Stimulated activated CD4-positive, alpha-beta T cell treated with anti-CD3 and anti-CD28 coated beads, Interleukin-4, amount 100 ng/mL, for 1 hour (primary cell): ENCODE data around the gene FIBCD1.

Source experiments
- DNase-seq: peaks from one replicate; pipeline ENCODE4 v3.0.0-alpha.2; 2020

Gene FIBCD1

DNA sequence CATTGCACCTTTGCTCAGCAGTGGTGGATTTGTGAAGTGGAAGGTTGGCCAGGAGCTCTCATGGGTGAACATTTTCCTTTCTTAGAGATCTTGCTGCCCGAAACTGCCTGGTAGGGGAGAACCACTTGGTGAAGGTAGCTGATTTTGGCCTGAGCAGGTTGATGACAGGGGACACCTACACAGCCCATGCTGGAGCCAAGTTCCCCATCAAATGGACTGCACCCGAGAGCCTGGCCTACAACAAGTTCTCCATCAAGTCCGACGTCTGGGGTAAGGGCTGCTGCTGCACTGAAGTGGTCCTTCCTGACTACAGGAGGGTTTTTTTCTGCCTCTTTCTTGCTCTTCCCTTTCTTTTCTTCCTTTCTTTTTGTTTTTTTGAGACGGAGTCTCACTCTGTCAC, 64.3 kb downstream of the FIBCD1 start:
- DNase-seq = no peak

DNA sequence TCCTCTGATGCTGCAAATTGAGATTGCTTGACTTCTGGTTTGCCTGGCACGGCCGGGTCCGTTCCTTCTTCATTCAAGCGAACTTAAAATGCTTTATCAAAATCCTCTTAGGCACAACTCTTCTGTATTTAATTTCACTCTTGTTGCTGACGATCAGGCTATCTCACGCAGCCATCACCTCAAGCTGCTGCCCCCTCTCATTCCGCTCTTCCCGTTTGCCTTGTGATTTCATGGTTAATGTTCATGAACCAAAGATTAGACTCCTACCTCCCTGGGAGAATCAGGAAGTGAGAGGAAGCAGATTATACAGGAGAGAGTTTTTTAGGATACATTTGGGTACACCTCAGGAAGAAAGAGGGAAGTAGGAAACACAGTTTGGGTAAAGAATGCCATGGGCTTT, 65.1 kb downstream of the FIBCD1 start:
- no peak for DNase-seq

DNA sequence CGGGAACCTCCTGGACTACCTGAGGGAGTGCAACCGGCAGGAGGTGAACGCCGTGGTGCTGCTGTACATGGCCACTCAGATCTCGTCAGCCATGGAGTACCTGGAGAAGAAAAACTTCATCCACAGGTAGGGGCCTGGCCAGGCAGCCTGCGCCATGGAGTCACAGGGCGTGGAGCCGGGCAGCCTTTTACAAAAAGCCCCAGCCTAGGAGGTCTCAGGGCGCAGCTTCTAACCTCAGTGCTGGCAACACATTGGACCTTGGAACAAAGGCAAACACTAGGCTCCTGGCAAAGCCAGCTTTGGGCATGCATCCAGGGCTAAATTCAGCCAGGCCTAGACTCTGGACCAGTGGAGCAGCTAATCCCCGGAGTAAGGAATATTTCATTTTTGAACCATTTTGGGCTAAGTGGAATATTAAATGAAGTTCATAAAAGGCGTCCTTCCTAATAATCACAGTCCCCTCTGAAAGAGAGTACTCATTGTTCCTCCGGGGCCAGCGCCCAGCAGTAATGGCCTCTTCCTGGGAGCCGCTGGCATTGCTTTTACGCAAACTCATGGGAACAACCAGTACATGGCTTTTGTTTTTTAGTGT, 66.0 kb downstream of the FIBCD1 start:
- DNase-seq = no peak

DNA sequence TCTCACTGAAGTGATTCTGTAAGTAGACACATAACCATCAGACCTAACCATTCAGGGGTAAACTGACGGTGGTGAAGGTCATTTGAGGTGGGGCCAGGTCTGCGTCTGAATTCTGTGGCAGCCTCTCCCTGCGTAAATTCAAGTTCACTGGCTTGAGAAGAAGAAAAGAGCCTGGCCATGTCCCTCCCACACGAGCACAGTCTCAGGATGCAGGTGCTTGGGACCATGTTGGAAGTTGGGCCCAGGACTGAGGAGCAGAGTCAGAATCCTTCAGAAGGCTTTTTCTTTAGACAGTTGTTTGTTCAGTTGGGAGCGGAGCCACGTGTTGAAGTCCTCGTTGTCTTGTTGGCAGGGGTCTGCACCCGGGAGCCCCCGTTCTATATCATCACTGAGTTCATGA, 66.5 kb downstream of the FIBCD1 start:
- DNase-seq = no peak

DNA sequence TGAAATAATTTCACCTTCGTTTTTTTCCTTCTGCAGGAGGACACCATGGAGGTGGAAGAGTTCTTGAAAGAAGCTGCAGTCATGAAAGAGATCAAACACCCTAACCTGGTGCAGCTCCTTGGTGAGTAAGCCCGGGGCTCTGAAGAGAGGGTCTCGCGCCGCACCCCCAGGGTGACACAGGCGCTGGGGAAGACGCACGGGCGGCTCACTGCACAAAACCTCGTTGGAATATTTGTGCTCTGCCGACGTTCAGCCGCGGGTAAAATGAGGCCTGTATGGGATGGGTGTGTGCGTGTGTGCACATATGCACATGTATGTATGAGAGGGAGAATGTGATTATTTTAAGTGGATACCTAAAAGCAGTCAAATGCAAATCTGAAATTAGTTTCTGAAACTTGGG, 67.0 kb downstream of the FIBCD1 start:
- DNase-seq = no peak

DNA sequence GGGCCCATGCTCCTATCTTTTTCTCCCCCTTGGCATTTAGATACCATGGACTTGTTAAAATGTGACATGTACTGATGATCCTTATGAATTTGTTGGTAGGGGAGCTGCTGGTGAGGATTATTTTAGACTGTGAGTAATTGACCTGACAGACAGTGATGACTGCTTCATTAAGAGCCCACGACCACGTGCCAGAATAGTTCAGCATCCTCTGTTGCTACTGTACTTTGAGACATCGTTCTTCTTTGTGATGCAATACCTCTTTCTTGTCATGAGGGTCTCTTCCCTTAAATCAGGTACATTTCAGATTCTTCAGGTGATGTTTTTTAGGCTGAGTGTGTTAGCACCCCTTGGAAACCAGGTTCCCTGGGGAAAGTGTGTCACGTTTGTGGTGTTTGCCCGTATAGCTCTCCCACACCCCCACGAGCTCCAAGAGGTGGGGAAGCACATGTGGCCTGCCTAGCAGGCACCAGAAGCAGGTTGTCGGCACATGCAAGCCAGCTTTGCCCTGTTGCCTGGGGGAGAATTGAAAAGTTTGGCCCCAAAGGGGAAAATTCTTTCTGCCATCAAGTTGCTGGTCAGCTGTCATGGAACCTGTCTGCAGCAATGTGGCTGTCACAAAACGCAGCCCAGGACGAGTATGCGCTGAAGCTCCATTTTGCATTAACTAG, 67.5 kb downstream of the FIBCD1 start:
- DNase-seq = no peak

DNA sequence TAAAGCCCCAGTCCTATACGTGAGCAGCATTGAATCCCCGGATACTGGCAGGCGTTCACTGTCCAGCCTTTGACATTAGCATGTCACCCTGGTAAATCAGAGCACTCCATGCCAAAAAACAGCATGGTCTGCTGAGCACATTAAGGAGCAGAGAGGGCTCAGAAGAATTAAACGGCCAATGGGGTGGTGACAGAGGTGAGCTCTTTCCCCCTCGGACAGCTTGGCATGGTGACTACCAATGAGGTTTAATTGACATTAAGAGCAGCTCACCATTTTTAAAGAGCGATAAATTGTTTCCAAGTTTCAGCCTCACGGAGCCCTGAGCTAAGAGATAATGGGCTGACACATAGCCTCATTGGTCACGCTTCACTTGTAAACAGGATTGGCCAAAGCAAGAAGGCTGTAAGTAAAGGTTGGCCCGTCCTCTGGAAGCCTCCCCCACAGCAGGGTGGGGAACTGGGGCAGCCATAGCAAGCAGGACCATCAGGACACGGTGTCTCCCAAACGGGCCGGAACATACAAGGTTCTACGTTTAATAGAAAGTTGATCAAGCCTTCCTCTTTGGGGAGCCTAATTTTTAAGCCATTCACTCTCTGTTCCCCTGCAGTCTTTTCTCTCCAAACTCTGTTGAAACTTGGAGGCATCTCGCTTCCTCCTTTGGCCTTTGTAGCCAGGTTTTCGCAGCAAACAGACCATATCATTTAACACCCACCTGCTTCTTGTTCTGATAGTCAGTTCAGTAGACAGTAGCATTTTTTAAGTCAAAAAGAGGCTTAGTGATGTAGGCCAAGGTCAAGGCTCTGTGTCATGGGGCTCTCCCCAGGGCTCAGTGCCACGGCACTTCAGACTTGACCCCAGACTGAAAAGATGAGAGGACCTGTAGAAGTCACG, 68.3 kb downstream of the FIBCD1 start:
- DNase-seq = no peak

DNA sequence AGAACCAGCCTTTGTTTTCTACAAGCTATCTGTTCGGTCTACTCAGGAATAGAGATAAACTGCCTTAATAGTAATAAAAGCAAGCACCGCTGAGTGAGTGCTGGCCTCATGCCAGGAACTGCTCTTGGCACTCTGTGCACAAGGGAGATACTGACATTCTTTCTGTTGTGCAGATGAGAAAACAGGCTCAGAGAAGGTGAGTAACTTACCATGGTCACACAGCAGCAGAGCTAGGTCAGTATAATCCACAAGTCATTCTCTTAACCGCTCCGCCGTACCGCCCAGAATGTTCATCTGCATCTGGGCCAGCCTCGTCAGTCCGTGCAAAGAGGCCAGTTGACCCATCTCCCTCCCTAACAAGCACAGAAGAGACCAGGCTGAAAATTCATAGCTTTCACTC, 69.8 kb downstream of the FIBCD1 start:
- DNase-seq = no peak

DNA sequence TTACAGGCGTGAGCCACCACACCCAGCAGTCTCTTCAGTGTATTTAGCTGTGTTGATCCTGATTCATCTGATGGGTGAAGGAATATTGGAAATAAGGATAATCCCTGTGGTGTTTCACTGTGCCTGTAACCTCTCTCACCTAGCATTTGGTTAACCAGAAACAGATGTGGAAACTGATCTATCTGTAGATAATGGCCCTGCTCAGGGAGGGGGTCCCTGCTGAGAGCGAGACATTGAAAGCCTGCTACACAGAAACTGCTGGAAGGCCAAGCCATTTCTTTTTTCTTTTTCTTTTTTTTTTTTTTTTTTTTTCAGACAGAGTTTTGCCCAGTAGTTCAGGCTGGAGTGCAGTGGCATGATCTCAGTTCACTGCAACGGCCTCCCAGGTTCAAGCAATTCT, 70.8 kb downstream of the FIBCD1 start:
- no peak for DNase-seq

DNA sequence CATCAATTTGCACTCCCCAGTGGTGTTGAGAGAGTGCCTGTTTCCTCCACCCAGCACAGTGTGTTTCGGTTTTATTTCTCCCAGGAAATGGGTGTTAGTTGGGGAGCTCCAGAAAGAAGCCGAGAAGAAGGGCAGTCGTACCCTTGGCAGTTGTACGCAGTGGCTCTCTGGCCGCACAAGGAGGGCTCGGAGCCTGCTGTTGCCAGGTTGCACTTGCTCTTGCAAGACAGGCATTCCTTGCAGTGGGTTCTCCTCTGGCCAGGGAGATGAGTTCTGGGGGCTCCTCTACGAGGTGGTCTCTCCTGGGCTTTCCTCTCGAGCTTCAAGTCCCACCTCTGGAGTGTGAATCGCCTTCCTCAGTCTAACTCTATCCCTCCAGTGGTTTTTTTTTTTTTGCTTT, 71.5 kb downstream of the FIBCD1 start:
- DNase-seq = no peak

DNA sequence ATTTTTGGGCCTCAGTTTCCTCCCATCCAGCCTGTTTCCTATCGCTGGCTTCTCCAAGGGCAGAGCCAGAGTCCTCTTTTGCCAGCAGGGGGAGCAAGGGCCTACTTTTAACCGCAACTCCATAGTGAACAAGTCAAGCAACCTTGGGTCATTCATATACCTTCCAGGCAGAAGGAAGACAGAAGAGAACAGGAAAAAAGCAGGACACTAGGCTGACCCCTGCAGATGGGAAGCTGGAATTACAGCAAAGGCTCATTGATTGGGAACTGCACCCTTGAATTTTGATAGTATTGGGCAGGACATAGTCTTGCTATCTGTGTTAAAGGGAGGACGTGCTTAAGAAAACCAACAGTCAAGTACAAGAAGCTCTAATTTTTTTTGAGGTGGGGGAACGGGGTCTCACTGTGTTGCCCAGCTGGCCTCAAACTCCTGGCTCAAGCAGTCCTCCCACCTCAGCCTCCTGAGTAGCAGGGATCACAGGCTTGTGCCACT, 72.5 kb downstream of the FIBCD1 start:
- DNase-seq = peak; percentile 51

DNA sequence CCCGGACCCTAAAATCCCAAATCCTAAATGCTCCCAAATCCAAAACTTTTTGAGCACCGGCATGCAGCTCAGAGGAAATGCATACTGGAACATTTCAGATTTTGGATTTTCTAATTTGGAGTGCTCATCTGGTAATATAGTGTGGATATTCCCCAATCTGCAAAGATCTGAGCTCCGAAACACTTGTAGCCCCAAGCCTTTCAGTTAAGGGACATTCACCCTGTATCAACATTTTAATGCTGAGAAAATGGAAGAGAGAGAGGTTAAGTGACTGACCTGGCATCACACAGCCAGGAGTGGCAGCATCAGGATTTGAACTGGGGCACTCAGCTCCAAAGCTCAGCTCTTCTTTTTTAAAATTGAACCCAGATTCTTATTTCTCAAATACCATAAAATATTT, 73.1 kb downstream of the FIBCD1 start:
- no peak for DNase-seq

DNA sequence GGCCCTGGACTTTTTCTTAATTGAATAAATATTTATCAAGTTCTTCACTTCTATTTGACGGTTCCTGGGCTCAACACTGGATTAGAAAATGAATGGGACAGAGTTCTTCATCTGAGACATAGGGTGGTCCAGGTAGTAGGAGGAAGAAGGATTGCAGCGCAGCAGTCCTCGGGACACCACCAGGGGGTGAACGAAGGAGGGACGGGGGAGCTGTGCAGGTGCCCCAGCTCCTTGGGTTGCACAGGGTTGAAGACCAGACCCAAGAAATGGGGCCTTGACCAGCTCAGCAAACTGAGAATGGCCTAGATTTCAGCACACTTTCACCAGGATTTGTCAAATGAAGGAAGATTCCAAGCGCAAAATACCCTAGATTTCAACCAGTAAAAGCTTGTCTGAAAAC, 74.5 kb downstream of the FIBCD1 start:
- no peak for DNase-seq

DNA sequence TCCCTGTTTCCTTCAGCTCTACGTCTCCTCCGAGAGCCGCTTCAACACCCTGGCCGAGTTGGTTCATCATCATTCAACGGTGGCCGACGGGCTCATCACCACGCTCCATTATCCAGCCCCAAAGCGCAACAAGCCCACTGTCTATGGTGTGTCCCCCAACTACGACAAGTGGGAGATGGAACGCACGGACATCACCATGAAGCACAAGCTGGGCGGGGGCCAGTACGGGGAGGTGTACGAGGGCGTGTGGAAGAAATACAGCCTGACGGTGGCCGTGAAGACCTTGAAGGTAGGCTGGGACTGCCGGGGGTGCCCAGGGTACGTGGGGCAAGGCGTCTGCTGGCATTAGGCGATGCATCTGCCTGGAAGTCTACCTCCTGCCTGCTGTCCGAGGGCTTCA, 76.3 kb downstream of the FIBCD1 start:
- no peak for DNase-seq

DNA sequence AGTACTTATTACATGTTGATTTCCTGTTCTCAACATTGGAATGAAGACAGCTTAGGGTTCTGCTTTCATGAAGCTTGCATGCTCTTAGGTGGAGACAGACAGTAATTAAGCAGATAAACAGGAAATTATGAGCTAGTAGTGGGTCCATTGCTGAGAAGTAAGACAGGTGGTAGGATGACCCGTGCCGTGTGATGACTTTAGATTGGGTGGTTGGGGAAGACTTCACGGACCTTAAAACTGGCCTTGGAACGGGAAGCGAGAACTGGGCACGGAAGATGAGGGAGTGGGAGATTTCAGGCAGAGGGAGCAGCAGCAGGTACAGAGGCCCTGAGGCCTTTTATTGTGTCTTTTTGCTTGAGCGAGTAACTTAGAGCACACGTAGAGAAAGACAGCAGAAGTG, 76.8 kb downstream of the FIBCD1 start:
- no peak for DNase-seq

DNA sequence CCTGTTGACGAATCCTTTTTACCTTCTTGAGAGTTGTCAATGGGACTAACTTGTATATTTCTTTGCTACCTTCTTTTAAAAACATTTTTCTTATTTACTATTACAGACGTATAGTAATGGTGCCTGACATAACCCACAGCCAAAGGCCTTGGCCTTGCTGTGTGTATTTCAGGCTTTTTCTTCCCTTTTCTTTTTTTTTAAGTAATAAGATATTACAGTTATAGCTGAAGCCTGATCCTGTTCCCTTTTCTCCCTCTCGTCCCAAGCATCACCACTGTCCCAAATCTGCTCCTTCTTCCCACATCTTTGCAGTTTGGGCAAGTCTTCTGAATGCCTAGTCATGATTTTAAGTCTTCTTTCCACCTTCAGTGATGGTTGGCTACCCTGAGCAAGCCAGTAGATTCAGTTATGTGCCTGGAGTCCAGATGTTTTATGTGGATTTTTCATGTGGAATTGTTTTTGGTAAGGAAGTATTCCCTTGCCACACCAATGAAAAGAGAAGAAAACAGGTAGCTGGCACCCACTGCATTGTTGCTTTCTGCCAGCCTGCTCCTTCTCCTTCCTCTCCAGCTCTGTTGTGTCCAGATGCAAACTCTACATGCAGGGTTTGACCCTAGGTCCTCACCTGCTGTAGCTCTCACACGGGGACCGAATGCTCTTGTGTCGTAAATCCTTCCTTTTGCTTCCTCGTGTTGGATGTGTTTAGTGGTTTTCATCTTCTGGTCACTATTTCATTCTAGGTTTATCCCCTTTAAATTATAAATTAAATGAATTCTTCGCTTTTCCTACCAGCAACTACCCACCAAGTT, 77.5 kb downstream of the FIBCD1 start:
- no peak for DNase-seq

DNA sequence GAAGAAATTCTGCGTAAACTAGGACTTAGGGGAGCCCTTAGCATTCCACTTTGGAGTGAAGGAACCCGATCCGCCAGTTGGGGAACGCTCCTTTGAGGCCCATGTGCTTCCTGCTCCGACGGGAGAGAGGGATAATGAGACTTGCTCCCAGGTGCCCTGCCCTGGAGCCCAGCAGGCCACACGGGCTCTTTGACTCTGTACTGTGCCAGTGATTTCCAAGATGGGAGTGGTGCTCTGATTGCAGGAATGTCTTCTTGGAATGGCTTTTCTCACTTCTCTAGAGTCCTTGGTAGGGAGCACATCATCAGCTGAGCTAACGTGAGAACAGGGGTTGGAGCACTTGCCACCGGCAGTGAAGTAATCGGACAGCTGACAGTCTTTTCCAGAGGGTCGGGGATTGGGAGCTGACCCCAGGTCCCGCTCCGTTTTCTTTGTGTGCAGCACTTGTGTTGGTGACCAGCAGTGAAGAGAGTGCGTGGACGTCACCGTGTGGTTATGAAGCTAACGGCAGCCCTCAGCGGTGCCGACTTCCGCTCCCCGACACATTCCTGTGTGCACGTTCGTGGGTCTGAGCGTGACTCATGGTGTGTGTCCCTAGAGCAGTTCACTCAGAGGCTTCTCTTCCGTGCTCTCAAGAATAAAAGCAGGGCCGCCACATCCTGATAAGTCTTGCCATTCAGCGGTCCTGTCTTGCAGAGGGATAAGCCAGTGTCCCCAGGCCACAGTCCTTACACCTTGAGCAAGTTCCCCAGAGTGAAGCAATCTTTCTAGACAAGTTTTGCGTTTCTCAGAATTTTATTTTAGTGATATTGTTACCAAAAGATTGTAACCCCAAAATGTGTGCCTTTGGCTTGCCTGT, 78.4 kb downstream of the FIBCD1 start:
- DNase-seq = no peak

DNA sequence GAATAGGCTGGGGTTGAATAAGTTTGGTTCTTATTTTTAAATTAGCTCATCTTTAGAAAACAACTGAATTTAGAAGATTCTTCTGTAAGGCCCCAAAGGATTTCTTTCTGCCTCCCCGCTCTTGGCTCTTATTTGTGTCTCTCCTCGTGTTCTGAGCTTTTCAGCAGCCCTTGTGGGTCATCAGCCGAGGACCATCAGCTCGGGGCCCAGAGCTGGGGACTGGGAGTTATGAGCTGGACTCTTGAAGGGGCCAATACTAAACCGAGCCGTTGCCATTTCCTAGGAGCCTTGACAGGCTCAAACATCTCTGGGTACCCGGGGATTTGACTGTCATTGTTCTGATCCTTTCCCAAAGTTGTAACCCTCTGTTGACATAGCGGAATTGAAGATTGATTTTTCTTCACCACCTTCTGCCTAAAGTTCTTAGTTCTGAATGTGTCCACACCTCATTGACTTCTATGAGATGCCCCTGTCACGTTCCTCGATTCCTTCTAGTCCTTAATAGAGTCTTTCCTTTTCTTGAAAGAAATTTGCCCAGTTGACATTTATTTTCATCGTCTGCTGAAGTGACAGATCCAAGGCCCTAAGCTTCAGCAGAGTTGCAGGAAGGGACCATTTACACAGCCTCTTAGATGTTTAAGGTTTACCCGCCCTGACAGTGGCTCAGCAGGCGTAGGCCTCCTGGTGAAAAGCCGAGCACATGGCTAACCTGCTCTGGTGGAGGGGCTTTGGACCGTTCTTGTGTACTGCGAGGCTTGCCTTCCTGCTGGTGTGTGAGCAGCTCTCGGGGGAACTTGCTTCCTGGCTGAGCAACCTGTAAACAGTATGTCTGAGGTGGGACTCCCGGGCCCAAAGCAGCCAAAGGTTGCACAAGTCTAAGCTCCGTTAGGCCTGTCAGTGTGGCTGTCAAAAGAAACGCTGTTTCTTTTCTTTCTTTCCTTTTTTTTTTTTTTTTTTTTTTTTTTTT, 80.0 kb downstream of the FIBCD1 start:
- no peak for DNase-seq

DNA sequence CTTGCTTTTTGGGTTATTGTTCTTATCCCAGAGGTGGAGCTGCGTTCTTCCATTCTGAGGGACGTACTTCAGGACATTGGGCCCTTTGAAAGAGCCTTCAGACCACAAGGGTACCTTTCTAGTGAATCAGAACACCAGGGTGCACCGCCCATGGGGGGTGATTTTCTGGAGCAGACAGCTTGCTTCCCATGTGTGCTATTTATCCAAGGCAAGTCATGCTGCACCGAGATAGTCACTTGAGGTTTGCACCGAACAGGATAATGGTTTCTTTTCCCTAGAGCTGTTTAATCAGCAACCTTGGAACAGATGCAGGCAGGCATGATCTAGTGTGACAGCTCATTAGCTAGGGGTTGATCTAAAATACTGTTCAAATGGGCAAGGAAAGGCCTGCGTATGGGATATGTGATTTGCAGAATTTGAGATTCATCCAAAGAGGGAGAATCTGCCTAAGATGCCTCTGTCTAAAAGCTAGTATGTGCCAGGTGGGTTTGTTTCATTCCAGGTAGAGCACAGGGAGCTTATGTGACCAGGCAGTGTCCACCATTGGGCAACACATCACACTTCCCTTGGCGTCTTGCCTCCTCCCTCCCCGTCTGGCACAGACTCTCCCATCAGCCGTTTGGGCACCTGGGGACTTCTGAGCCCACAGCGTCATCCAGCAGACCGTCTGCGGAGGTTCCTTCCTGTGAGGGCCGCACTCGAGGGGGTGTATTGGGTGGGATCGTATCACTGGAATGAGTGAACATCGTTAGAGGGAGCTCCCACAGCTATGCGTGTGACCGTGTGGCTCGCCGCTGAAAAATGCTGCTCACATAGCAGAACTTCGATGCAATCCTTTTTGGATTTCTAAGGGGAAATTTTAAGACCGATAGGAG, 80.9 kb downstream of the FIBCD1 start:
- no peak for DNase-seq

DNA sequence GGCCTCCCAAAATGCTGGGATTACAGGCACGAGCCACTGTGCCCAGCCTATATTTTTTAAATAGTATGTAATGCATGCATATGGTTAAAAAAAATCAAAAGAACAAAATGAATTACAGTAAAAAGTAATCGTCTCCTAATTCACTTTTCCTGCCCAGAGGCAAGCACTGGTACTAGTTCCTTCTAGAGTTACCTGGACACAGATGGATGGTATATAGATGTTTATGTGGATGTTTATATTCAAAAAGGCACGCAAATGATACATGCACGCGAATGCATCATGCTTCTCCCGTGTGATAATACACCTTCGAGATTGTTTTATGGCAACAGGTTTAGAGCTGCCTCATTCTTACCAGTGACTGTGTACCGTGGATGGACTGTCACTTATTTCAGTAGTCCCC, 82.6 kb downstream of the FIBCD1 start:
- no peak for DNase-seq
